Effector CD4-positive, alpha-beta T cell (primary cell): ENCODE data around the gene HDAC8.
"Not testable (repeated sequence)": the region's sequence is repeated elsewhere in the genome, so short reads cannot be mapped to it uniquely, and the experiment has no call there.

Experiments used
- DNase-seq: peaks from one replicate; pipeline ENCODE4 v3.0.0-alpha.2; 2020

Gene HDAC8

GRCh38 chrX:72449034-72449433 lies 123.6 kb downstream of the HDAC8 start:
- DNase-seq = not testable (repeated sequence)

GRCh38 chrX:72440764-72441163 lies 131.9 kb downstream of the HDAC8 start:
- DNase-seq = not testable (repeated sequence)

GRCh38 chrX:72436010-72436409 lies 136.6 kb downstream of the HDAC8 start:
- DNase-seq = no peak

GRCh38 chrX:72430405-72430968 lies 142.2 kb downstream of the HDAC8 start:
- DNase-seq = no peak

- DNase-seq = no peak
These were observed 150.8 kb downstream of the HDAC8 start for GRCh38 chrX:72421797-72422196.

GRCh38 chrX:72409993-72410392 lies 162.7 kb downstream of the HDAC8 start:
- DNase-seq = no peak

GRCh38 chrX:72408885-72409284 lies 163.8 kb downstream of the HDAC8 start:
- no peak for DNase-seq

GRCh38 chrX:72405136-72405535 lies 167.5 kb downstream of the HDAC8 start:
- not testable (repeated sequence) for DNase-seq

- no peak for DNase-seq
These were observed 170.0 kb downstream of the HDAC8 start for GRCh38 chrX:72402614-72403013.

- DNase-seq = no peak
These were observed 172.8 kb downstream of the HDAC8 start for GRCh38 chrX:72399816-72400215.

- no peak for DNase-seq
These were observed 176.5 kb downstream of the HDAC8 start for GRCh38 chrX:72396117-72396516.

- DNase-seq = no peak
These were observed 177.4 kb downstream of the HDAC8 start for GRCh38 chrX:72395237-72395636.

- DNase-seq = no peak
These were observed 178.0 kb downstream of the HDAC8 start for GRCh38 chrX:72394518-72395170.

GRCh38 chrX:72393836-72394517 lies 178.7 kb downstream of the HDAC8 start:
- no peak for DNase-seq

- DNase-seq = no peak
These were observed 179.5 kb downstream of the HDAC8 start for GRCh38 chrX:72392816-72393800.

- no peak for DNase-seq
These were observed 180.6 kb downstream of the HDAC8 start for GRCh38 chrX:72392042-72392441.

- no peak for DNase-seq
These were observed 185.4 kb downstream of the HDAC8 start for GRCh38 chrX:72387247-72387646.

GRCh38 chrX:72382202-72382595 lies 190.4 kb downstream of the HDAC8 start:
- DNase-seq = no peak

- DNase-seq = no peak
These were observed 191.0 kb downstream of the HDAC8 start for GRCh38 chrX:72381439-72382201.

- no peak for DNase-seq
These were observed 196.5 kb downstream of the HDAC8 start for GRCh38 chrX:72376124-72376523.

- no peak for DNase-seq
These were observed 199.5 kb downstream of the HDAC8 start for GRCh38 chrX:72373136-72373535.

GRCh38 chrX:72372735-72373134 lies 199.9 kb downstream of the HDAC8 start:
- no peak for DNase-seq
